ENCODE data around the gene ZCCHC14.

The ZCCHC14 gene

GRCh38 chr16:87438611-87438985 is 54.2 kb downstream of the ZCCHC14 start:
- no peak for TF ChIP-seq CTCF (IDR thresholded peaks at IDR 0.05)
- no peak for DNase-seq (ENCODE audit: low spot score)
- Histone ChIP-seq H3K27ac (no peak overlapping the region), H3K4me3 (no peak overlapping the region)

DNA sequence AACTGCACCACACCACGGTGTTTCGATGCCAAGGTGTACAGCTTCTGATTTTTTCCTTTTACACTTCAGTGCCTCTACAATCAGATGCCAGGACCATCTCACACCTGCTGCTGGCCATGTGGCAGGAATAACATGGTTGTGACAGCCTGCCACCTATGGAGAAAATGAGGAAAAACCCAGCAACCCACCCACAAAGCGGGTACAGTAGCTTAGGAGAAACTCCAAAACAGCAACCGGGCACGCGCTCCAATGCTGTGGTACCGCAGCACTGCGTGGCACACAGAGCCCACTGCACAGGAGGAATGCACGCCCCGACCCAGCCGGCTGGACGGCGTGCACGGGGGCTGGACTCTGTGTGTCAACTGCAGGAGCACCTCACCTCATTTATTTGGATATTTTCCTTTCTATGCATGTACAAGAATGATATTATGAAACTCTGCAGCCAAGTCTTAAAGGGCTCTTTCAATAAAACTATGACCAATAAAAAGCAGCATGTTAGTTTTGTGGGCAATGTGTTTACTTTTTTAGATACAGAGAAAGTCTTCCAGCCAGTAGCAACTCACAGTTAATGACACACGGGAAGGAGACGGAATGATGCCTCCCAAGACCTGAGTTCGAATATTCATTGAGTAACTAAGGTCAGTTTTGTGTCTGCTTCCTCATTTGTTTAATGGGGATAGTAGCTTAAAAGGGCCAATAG is 54.8 kb downstream of the ZCCHC14 start:
- DNase-seq (ENCODE audit: low spot score), result no peak
- no peak for TF ChIP-seq CTCF (IDR thresholded peaks at IDR 0.05)
- Histone ChIP-seq H3K27ac (no peak overlapping the region), H3K4me3 (no peak overlapping the region)

- DNase-seq (ENCODE audit: low spot score), result no peak
- Histone ChIP-seq H3K27ac (no peak overlapping the region), H3K4me3 (no peak overlapping the region)
- no peak for TF ChIP-seq CTCF (IDR thresholded peaks at IDR 0.05)
Observed at GRCh38 chr16:87437327-87437726, 55.5 kb downstream of the ZCCHC14 start.

DNA sequence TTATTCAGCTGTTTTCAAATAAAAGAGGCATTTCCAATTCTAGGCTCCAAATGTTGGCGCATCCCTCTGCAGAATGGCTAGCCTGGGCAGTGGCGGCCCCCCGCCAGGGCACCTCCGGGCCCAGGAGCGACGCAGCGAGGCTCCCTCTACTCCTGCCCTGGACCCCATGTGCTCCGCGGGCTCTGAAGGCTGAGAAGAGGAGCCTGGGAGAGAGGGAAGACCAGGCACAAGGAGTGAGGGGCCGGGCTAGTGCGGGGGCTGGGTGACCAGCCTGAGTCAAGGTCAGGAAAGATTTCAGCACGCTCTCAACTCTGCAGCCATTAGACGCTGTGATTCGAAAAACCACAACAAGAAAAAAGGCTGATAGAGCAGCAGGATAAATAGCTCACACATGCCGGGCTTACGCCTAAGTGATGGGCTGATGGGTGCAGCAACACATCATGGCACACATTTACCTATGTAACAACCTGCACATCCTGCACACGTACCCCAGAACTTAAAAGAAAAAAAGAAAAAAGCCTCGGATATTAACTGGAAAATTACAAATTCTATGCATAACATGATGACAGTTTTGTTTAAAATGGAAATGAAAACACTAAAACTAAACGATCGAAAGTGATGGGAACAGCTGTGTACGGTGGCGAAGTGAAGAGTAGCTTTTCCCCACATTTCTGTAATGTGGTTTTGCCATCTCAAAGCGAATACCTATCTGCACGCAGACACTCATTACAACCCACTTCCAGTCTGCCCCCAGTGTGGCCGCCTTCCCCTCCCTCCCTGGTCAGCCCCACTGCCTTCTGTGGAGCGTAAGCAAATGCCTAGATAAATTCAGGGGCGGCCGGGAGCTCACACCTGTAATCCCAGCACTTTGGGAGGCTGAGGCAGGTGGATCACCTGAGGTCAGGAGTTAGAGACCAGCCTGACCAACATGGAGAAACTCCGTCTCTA is 56.3 kb downstream of the ZCCHC14 start:
- H3K27ac ChIP-seq, result peak overlapping the region; percentile 30 to 71
- no peak for DNase-seq (ENCODE audit: low spot score)
- no peak for TF ChIP-seq CTCF (IDR thresholded peaks at IDR 0.05)
- H3K4me3 ChIP-seq, result peak overlapping the region; percentile 43

DNA sequence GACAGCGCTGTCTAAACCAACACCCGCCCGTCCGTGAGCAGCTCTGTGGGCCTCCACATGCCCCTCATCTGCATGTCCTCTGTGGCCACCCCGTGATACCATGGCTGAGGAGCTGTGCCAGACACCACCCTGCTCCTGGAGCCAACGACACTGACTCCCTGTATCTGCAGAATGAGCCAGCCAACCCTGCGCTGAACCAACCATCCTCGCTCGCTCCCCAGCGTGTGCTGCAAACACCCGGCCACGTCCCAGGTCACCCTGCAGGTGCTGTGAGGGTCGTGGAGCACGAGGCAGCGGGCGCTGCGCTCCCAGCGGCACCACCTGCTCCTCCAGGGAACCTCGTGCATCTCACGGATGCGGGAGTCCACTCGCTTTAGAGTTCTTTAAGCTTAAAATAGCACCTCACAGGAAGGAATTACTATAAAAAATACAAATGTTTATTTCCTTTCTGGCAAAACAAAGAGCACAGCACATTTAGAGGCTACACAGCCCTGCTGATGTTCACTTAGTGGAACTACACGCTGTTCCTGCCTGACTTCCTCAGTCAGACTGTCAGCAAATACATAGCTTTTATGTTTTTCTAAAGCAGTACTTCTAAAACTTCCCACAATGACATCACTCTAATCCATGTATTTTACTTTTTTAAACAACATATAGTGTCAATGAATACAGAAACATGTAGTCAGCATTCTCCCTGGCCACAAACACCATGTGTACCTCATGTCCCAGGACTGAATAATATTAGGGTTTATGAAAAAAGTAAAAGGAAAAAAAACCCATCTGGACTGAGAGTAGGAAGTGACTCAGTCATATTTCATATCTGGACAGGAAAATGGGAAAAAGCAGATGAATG is 57.2 kb downstream of the ZCCHC14 start:
- Histone ChIP-seq H3K4me3 (peak overlapping the region; percentile 43), H3K27ac (peak overlapping the region; percentile 30 to 71)
- no peak for DNase-seq (ENCODE audit: low spot score)
- no peak for TF ChIP-seq CTCF (IDR thresholded peaks at IDR 0.05)

GRCh38 chr16:87434146-87434667 is 58.6 kb downstream of the ZCCHC14 start:
- Histone ChIP-seq H3K27ac (no peak overlapping the region), H3K4me3 (no peak overlapping the region)
- TF ChIP-seq CTCF (IDR thresholded peaks at IDR 0.05), result no peak
- no peak for DNase-seq (ENCODE audit: low spot score)

Data from coronary artery (tissue), 2 donors.